Measurements from ENCODE around the gene MGAM2.

- TF ChIP-seq, protein P1, sequence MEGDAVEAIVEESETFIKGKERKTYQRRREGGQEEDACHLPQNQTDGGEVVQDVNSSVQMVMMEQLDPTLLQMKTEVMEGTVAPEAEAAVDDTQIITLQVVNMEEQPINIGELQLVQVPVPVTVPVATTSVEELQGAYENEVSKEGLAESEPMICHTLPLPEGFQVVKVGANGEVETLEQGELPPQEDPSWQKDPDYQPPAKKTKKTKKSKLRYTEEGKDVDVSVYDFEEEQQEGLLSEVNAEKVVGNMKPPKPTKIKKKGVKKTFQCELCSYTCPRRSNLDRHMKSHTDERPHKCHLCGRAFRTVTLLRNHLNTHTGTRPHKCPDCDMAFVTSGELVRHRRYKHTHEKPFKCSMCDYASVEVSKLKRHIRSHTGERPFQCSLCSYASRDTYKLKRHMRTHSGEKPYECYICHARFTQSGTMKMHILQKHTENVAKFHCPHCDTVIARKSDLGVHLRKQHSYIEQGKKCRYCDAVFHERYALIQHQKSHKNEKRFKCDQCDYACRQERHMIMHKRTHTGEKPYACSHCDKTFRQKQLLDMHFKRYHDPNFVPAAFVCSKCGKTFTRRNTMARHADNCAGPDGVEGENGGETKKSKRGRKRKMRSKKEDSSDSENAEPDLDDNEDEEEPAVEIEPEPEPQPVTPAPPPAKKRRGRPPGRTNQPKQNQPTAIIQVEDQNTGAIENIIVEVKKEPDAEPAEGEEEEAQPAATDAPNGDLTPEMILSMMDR (conservative IDR thresholded peaks at IDR 0.05 in 1 of 2, IDR thresholded peaks at IDR 0.05 in 1 of 2; ENCODE audit: low read depth in 1 of 2, low read length in 2 of 2) = no peak
- no peak for TF ChIP-seq EZH2 (IDR thresholded peaks at IDR 0.05; ENCODE audit: low read length, missing control alignments)
Observed at GRCh38 chr7:142150356-142150755, 38.8 kb downstream of the MGAM2 start.
